Measurements from ENCODE around the gene RPL18. TPM values are rescaled to one million over a fixed set of nuclear protein-coding genes. Genes with fewer than 3 reads are reported as not detected.
A peak's percentile ranks its signal among the peaks of the same experiment; 100 is the strongest.
"Not testable (repeated sequence)": the region's sequence is repeated elsewhere in the genome, so short reads cannot be mapped to it uniquely, and the experiment has no call there.

The RPL18 gene
- total and polyA plus RNA-seq, 2 experiments from 2014 or later = 1,898 to 2,011 TPM

DNA sequence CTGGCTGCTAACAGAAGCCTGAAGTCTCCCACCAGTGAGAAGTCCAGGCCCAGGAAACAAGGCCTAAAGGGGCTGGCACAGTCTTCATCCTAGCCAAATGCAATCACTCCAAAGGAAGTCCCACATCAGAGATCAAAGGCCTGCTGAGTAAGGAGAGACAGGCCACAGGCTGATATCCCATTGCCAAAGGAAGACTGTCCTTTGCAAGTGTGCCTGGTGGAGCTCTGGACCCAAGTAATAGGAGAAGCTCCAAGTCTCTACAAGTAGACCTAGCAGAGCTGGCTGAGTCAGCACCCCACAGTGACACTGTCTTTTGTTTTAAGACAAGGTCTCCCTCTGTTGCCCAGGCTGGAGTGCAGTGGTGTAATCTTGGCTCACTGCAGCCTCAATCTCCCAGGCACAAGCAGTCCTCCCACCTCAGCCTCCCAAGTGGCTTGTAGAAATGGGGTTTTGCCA is 13.7 kb upstream of the RPL18 start:
- Mint-ChIP-seq H3K27ac (no peak overlapping the region), H3K4me3 (no peak overlapping the region; the same call in 2 of the 3 replicates), H3K36me3 (ENCODE audit: low read depth) (peaks cover 3% of the 10 kb centered on the region; the same call in 2 of the 3 replicates), H3K27me3 (ENCODE audit: insufficient read depth, low read depth, poor library complexity) (peaks cover 32% of the 10 kb centered on the region), H3K4me1 (peaks cover 30% of the 10 kb centered on the region), H3K9me3 (no peaks in the 10 kb centered on the region; the same call in 2 of the 3 replicates)
- no peaks in the 10 kb centered on the region for H4K20me1 ChIP-seq (replicated peaks; ENCODE audit: insufficient read depth)
- H3K4me3 ChIP-seq = no peak overlapping the region
- DNase-seq (ENCODE audit: low spot score) = no peak
- H3K27ac ChIP-seq (ENCODE audit: low read depth) = no peak overlapping the region
- H3F3A ChIP-seq (replicated peaks; ENCODE audit: low read depth) = peaks cover 45% of the 10 kb centered on the region
- peaks cover 23% of the 10 kb centered on the region for H3K4me1 ChIP-seq (ENCODE audit: insufficient read depth)
- no peak overlapping the region for H2AFZ ChIP-seq
- no peak for ATAC-seq
- H3K79me2 ChIP-seq (replicated peaks; ENCODE audit: insufficient read depth) = no peaks in the 10 kb centered on the region
- H3K9me2 ChIP-seq (ENCODE audit: insufficient read depth) = no peaks in the 10 kb centered on the region
- no peak for TF ChIP-seq EZH2phosphoT487 (IDR thresholded peaks at IDR 0.05; ENCODE audit: unreplicated experiment)
- H3K36me3 ChIP-seq (ENCODE audit: insufficient read depth) = no peaks in the 10 kb centered on the region
- no peak overlapping the region for H3K4me2 ChIP-seq
- H3K27me3 ChIP-seq (ENCODE audit: insufficient read depth) = peaks cover 14% of the 10 kb centered on the region

- H3K36me3 ChIP-seq (ENCODE audit: insufficient read depth); DNase-seq (ENCODE audit: low spot score); H3K4me2 ChIP-seq; H3K27ac ChIP-seq (ENCODE audit: low read depth); ATAC-seq; H3K4me3 Mint-ChIP-seq; H3K27ac Mint-ChIP-seq; H3K36me3 Mint-ChIP-seq (ENCODE audit: low read depth); H3K9me2 ChIP-seq (ENCODE audit: insufficient read depth); H3K79me2 ChIP-seq (replicated peaks; ENCODE audit: insufficient read depth); H4K20me1 ChIP-seq (replicated peaks; ENCODE audit: insufficient read depth); H2AFZ ChIP-seq; H3K9me3 Mint-ChIP-seq; H3K4me3 ChIP-seq: not testable (repeated sequence)
- Histone ChIP-seq H3K27me3 (ENCODE audit: insufficient read depth) (peaks cover 14% of the 10 kb centered on the region), H3K4me1 (ENCODE audit: insufficient read depth) (peaks cover 23% of the 10 kb centered on the region), H3F3A (replicated peaks; ENCODE audit: low read depth) (peaks cover 45% of the 10 kb centered on the region)
- Mint-ChIP-seq H3K27me3 (ENCODE audit: insufficient read depth, low read depth, poor library complexity) (peaks cover 34% of the 10 kb centered on the region), H3K4me1 (peaks cover 30% of the 10 kb centered on the region)
Measured at GRCh38 chr19:48632286-48632685, 13.3 kb upstream of the RPL18 start.

DNA sequence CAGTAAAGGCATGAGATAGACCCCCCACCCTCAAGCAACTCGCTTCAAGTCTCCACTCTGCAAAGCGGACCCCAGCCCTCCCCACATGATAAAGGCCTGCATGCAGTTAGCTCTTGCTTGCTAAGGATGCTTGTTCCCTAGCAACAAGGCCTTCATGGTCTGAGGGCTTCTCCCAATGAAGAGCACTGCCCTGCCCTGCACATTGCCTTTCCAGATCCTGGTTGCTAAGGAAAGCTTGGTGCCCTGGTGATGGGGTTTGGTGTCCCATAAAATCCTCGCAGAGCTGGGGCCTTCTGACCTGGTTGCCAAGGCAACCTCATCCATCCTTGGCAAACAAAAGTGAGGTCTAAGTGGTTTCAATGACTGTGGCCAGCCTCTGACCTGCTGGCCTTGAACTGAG is 12.2 kb upstream of the RPL18 start:
- Mint-ChIP-seq H3K36me3 (ENCODE audit: low read depth) (peaks cover 7% of the 10 kb centered on the region; the same call in 1 of the 3 replicates), H3K9me3 (no peaks in the 10 kb centered on the region; the same call in 2 of the 3 replicates), H3K27me3 (ENCODE audit: insufficient read depth, low read depth, poor library complexity) (peaks cover 31% of the 10 kb centered on the region), H3K4me3 (peak overlapping the region; percentile 69), H3K4me1 (peaks cover 33% of the 10 kb centered on the region), H3K27ac (peak overlapping the region; percentile 95; the same call in 1 of the 2 replicates)
- no peaks in the 10 kb centered on the region for H3K9me2 ChIP-seq (ENCODE audit: insufficient read depth)
- peaks cover 23% of the 10 kb centered on the region for H3K4me1 ChIP-seq (ENCODE audit: insufficient read depth)
- DNase-seq (ENCODE audit: low spot score) (peak; percentile 42), ATAC-seq (no peak)
- H3K4me2 ChIP-seq = peak overlapping the region; percentile 89
- H3K27ac ChIP-seq (ENCODE audit: low read depth) = peak overlapping the region; percentile 97
- H2AFZ ChIP-seq = no peak overlapping the region
- H3K36me3 ChIP-seq (ENCODE audit: insufficient read depth) = no peaks in the 10 kb centered on the region
- peaks cover 7% of the 10 kb centered on the region for H3K27me3 ChIP-seq (ENCODE audit: insufficient read depth)
- peaks cover 36% of the 10 kb centered on the region for H3F3A ChIP-seq (replicated peaks; ENCODE audit: low read depth)
- H3K4me3 ChIP-seq = peak overlapping the region; percentile 64
- H3K79me2 ChIP-seq (replicated peaks; ENCODE audit: insufficient read depth) = no peaks in the 10 kb centered on the region
- H4K20me1 ChIP-seq (replicated peaks; ENCODE audit: insufficient read depth) = peaks cover 5% of the 10 kb centered on the region
- TF ChIP-seq NANOG (IDR thresholded peaks at IDR 0.05; ENCODE audit: borderline replicate concordance) (no peak), STAT1 (IDR thresholded peaks at IDR 0.05; ENCODE audit: unreplicated experiment) (no peak), CREB1 (CRISPR knock-in tag; IDR thresholded peaks at IDR 0.05; ENCODE audit: low read depth) (no peak), JUNB (IDR thresholded peaks at IDR 0.05; ENCODE audit: unreplicated experiment) (no peak), ZNF331 (CRISPR knock-in tag; IDR thresholded peaks at IDR 0.05; ENCODE audit: low read depth) (no peak), EZH2phosphoT487 (IDR thresholded peaks at IDR 0.05; ENCODE audit: unreplicated experiment) (no peak), POLR2AphosphoS5 (IDR thresholded peaks at IDR 0.05; ENCODE audit: low read depth) (no peak)
- TF ChIP-seq, protein P1, sequence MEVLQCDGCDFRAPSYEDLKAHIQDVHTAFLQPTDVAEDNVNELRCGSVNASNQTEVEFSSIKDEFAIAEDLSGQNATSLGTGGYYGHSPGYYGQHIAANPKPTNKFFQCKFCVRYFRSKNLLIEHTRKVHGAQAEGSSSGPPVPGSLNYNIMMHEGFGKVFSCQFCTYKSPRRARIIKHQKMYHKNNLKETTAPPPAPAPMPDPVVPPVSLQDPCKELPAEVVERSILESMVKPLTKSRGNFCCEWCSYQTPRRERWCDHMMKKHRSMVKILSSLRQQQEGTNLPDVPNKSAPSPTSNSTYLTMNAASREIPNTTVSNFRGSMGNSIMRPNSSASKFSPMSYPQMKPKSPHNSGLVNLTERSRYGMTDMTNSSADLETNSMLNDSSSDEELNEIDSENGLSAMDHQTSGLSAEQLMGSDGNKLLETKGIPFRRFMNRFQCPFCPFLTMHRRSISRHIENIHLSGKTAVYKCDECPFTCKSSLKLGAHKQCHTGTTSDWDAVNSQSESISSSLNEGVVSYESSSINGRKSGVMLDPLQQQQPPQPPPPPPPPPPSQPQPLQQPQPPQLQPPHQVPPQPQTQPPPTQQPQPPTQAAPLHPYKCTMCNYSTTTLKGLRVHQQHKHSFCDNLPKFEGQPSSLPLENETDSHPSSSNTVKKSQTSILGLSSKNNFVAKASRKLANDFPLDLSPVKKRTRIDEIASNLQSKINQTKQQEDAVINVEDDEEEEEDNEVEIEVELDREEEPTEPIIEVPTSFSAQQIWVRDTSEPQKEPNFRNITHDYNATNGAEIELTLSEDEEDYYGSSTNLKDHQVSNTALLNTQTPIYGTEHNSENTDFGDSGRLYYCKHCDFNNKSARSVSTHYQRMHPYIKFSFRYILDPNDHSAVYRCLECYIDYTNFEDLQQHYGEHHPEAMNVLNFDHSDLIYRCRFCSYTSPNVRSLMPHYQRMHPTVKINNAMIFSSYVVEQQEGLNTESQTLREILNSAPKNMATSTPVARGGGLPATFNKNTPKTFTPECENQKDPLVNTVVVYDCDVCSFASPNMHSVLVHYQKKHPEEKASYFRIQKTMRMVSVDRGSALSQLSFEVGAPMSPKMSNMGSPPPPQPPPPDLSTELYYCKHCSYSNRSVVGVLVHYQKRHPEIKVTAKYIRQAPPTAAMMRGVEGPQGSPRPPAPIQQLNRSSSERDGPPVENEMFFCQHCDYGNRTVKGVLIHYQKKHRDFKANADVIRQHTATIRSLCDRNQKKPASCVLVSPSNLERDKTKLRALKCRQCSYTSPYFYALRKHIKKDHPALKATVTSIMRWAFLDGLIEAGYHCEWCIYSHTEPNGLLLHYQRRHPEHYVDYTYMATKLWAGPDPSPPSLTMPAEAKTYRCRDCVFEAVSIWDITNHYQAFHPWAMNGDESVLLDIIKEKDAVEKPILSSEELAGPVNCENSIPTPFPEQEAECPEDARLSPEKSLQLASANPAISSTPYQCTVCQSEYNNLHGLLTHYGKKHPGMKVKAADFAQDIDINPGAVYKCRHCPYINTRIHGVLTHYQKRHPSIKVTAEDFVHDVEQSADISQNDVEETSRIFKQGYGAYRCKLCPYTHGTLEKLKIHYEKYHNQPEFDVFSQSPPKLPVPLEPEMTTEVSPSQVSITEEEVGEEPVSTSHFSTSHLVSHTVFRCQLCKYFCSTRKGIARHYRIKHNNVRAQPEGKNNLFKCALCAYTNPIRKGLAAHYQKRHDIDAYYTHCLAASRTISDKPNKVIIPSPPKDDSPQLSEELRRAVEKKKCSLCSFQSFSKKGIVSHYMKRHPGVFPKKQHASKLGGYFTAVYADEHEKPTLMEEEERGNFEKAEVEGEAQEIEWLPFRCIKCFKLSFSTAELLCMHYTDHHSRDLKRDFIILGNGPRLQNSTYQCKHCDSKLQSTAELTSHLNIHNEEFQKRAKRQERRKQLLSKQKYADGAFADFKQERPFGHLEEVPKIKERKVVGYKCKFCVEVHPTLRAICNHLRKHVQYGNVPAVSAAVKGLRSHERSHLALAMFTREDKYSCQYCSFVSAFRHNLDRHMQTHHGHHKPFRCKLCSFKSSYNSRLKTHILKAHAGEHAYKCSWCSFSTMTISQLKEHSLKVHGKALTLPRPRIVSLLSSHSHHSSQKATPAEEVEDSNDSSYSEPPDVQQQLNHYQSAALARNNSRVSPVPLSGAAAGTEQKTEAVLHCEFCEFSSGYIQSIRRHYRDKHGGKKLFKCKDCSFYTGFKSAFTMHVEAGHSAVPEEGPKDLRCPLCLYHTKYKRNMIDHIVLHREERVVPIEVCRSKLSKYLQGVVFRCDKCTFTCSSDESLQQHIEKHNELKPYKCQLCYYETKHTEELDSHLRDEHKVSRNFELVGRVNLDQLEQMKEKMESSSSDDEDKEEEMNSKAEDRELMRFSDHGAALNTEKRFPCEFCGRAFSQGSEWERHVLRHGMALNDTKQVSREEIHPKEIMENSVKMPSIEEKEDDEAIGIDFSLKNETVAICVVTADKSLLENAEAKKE (CRISPR knock-in tag; IDR thresholded peaks at IDR 0.05) = no peak
- TF ChIP-seq, protein P2, sequence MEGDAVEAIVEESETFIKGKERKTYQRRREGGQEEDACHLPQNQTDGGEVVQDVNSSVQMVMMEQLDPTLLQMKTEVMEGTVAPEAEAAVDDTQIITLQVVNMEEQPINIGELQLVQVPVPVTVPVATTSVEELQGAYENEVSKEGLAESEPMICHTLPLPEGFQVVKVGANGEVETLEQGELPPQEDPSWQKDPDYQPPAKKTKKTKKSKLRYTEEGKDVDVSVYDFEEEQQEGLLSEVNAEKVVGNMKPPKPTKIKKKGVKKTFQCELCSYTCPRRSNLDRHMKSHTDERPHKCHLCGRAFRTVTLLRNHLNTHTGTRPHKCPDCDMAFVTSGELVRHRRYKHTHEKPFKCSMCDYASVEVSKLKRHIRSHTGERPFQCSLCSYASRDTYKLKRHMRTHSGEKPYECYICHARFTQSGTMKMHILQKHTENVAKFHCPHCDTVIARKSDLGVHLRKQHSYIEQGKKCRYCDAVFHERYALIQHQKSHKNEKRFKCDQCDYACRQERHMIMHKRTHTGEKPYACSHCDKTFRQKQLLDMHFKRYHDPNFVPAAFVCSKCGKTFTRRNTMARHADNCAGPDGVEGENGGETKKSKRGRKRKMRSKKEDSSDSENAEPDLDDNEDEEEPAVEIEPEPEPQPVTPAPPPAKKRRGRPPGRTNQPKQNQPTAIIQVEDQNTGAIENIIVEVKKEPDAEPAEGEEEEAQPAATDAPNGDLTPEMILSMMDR (conservative IDR thresholded peaks at IDR 0.05; ENCODE audit: low read depth in 2 of 2) = no peak
